Left lung (tissue), 10 donors: ENCODE results near the gene TRAF3IP1. TPM values are rescaled to one million over a fixed set of nuclear protein-coding genes. Genes with fewer than 3 reads are reported as not detected.
A peak's percentile ranks its signal among the peaks of the same experiment; 100 is the strongest.
"Not testable (repeated sequence)": the region's sequence is repeated elsewhere in the genome, so short reads cannot be mapped to it uniquely, and the experiment has no call there.

ENCODE experiments used
- ATAC-seq: fragments of 200-7000 bp; cut with Tn5 transposase; one replicate; pipeline ENCODE4 v1.9.1; 2020; ENCODE audit warnings: moderate library complexity
- DNase-seq, 4 donors: peaks; one replicate each; pipeline ENCODE4 v3.0.0-alpha.2; 2013 to 2020
- H3K27ac ChIP-seq, 2 donors: fragments of 200-600 bp; sonication (generic) in 1 of 2; one replicate each; pipeline versions ENCODE4 v1.5.0 to v1.8.0; 2020 to 2021
- H3K27me3 ChIP-seq, 2 donors: fragments of 200-600 bp; sonication (generic) in 1 of 2; one replicate each; pipeline versions ENCODE4 v1.5.0 to v1.8.0; 2020 to 2021
- H3K36me3 ChIP-seq, 2 donors: fragments of 200-600 bp; sonication (generic) in 1 of 2; one replicate each; pipeline versions ENCODE4 v1.5.0 to v1.8.0; 2020 to 2021
- H3K4me1 ChIP-seq, 2 donors: fragments of 200-600 bp; one replicate each; pipeline ENCODE4 v1.8.0; 2021
- H3K4me3 ChIP-seq, 2 donors: fragments of 200-600 bp; sonication (generic) in 1 of 2; one replicate each; pipeline versions ENCODE4 v1.5.0 to v1.8.0; 2020 to 2021; ENCODE audit warnings: mild to moderate bottlenecking in 1 of 2
- H3K9me3 ChIP-seq, 2 donors: fragments of 200-600 bp; sonication (generic) in 1 of 2; one replicate each; pipeline versions ENCODE4 v1.5.0 to v1.8.0; 2020 to 2021
- CTCF ChIP-seq, 2 donors: fragments of 200-600 bp; sonication (generic) in 1 of 2; IDR thresholded peaks; one replicate each; pipeline versions ENCODE4 v1.5.0 to v1.8.0; 2021; ENCODE audit warnings: antibody characterized with exemption in 2 of 2
- intact Hi-C, 2 donors: fragments of 100-400 bp; cut with DNase I; formaldehyde crosslinking; loops; one replicate each; pipeline versions ENCODE4 v1.11.2 to v1.14.2; 2022
- polyA plus RNA-seq, 6 donors: library from polyadenylated mRNA; unstranded; fragments of 120-200 nt; gene quantifications; one replicate each; pipeline ENCODE4 v1.2.1, GENCODE V29; 2013; ENCODE audit not compliant: insufficient read length in 6 of 6
- total RNA-seq, 2 donors: library from RNA; stranded (reverse); fragmentation: NEBNext Ultra II Directional; extraction: Animal tissue kit (Norgen Biotek cat#: 25700); gene quantifications; one replicate each; pipeline ENCODE4 v1.2.1, GENCODE V29; 2021
- donor health status: DM: no; HTN: yes; CAD: no.
- donor health status: DM: no; HTN: no; CAD: no.

TRAF3IP1 gene
- total and polyA plus RNA-seq, 8 donors: 11.6 to 22.6 (median 19.7) TPM

- Histone ChIP-seq H3K27ac (no peak overlapping the region), H3K36me3 (peaks cover 0 to 78% of the 10 kb centered on the region in 2 donors)
Measured at GRCh38 chr2:238440331-238440730, 120.0 kb downstream of the TRAF3IP1 start.

DNA sequence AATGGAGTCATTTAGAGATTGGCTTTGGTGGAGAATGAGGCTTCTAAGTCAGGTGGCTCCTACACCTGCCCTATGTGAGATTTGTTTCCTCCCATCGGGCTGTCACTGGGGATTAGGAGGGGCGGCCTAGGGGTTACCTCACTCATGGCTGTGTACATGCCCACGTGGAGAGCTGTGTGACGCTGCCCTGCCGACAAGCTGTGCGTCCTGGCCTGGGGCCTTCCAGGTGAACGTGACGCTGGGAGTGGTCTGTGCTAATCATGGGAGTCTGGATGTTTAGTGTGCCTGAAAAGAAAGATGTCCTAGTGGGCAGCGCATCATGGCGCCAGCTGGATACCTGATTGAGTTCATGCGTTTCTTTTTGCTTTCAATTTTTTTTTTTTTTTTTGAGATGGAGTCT lies 120.4 kb downstream of the TRAF3IP1 start:
- H3K9me3 ChIP-seq: no peaks in the 10 kb centered on the region
- intact Hi-C loops: no loop called here
- no peak overlapping the region for H3K4me3 ChIP-seq
- peaks cover 8 to 19% of the 10 kb centered on the region in 2 donors for H3K4me1 ChIP-seq
- peaks cover 0 to 78% of the 10 kb centered on the region in 2 donors for H3K36me3 ChIP-seq
- ATAC-seq (no peak), DNase-seq (no peak)
- TF ChIP-seq CTCF (IDR thresholded peaks at IDR 0.05): no peak
- H3K27ac ChIP-seq: no peak overlapping the region
- H3K27me3 ChIP-seq: no peaks in the 10 kb centered on the region

More at GRCh38 chr2:238440331-238440730, 120.0 kb downstream of the TRAF3IP1 start:
- DNase-seq (no peak), ATAC-seq (no peak)
- Histone ChIP-seq H3K9me3 (no peaks in the 10 kb centered on the region), H3K27me3 (no peaks in the 10 kb centered on the region), H3K4me3 (no peak overlapping the region), H3K4me1 (peaks cover 8 to 19% of the 10 kb centered on the region in 2 donors)
- intact Hi-C loops: no loop called here
- no peak for TF ChIP-seq CTCF (IDR thresholded peaks at IDR 0.05)

- peaks cover 0 to 78% of the 10 kb centered on the region in 2 donors for H3K36me3 ChIP-seq
- TF ChIP-seq CTCF (IDR thresholded peaks at IDR 0.05): no peak
- intact Hi-C loops: no loop called here
- no peaks in the 10 kb centered on the region for H3K27me3 ChIP-seq
- H3K4me3 ChIP-seq: no peak overlapping the region
- no peak overlapping the region for H3K27ac ChIP-seq
- peak; percentile 14 for ATAC-seq
- no peak for DNase-seq
- peaks cover 8 to 19% of the 10 kb centered on the region in 2 donors for H3K4me1 ChIP-seq
- H3K9me3 ChIP-seq: no peaks in the 10 kb centered on the region
Measured at GRCh38 chr2:238441262-238442114, 121.2 kb downstream of the TRAF3IP1 start.

DNA sequence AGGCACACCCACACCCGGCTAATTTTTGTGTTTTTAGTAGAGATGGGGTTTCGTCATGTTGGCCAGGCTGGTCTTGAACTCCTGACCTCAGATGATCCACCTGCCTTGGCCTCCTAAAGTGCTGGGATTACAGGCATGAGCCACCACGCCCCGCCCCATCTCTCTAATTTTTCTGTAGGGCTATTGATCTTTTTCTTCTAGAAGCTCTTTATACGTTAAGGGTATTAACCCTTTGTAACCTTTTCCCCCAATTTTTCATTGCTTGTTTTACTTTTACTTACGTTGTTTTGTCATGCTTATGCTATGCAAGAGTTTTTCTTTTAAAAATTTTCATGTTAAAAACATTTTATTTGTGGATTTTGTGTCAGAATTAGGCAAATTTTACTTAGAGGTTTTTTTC lies 121.9 kb downstream of the TRAF3IP1 start:
- intact Hi-C loops, ATAC-seq, H3K4me3 ChIP-seq, H3K27ac ChIP-seq, H3K9me3 ChIP-seq, H3K27me3 ChIP-seq, DNase-seq: not testable (repeated sequence)
- Histone ChIP-seq H3K36me3 (peaks cover 0 to 78% of the 10 kb centered on the region in 2 donors), H3K4me1 (peaks cover 8 to 19% of the 10 kb centered on the region in 2 donors)

- Histone ChIP-seq H3K27me3 (no peaks in the 10 kb centered on the region), H3K36me3 (peaks cover 0 to 80% of the 10 kb centered on the region in 2 donors), H3K4me1 (peaks cover 0 to 23% of the 10 kb centered on the region in 2 donors), H3K9me3 (no peaks in the 10 kb centered on the region), H3K27ac (no peak overlapping the region), H3K4me3 (no peak overlapping the region)
- intact Hi-C loops: no loop called here
- TF ChIP-seq CTCF (IDR thresholded peaks at IDR 0.05): no peak
- no peak for ATAC-seq
- DNase-seq: no peak
Measured at GRCh38 chr2:238444242-238444641, 123.9 kb downstream of the TRAF3IP1 start.
